T-helper 17 cell (primary cell): ENCODE results near the gene UVSSA. TPM values are rescaled to one million over a fixed set of nuclear protein-coding genes. Genes with fewer than 3 reads are reported as not detected.
"Not testable (repeated sequence)": the region's sequence is repeated elsewhere in the genome, so short reads cannot be mapped to it uniquely, and the experiment has no call there.

Experiments
- ATAC-seq: fragments of 150-1000 bp; cut with Tn5 transposase; 2 replicates; pipeline ENCODE4 v1.10.0; 2021; ENCODE audit warnings: mild to moderate bottlenecking, moderate library complexity
- DNase-seq, 3 donors: peaks; one replicate each; pipeline versions ENCODE4 v3.0.0 to v3.0.0-alpha.2; 2020 to 2021
- H3K9me3 ChIP-seq: one replicate; pipeline ENCODE4 v1.7.0; 2013; ENCODE audit warnings: low read length, mild to moderate bottlenecking; ENCODE audit not compliant: control insufficient read depth, poor library complexity, severe bottlenecking
- H3K27ac Mint-ChIP-seq: one replicate; pipeline ENCODE4 v1.8.0; 2022; ENCODE audit warnings: mild to moderate bottlenecking, moderate library complexity, mixed read lengths
- H3K27me3 Mint-ChIP-seq: one replicate; pipeline ENCODE4 v1.8.0; 2022; ENCODE audit warnings: mixed read lengths
- H3K36me3 Mint-ChIP-seq: one replicate; pipeline ENCODE4 v1.8.0; 2022; ENCODE audit warnings: low read depth, mixed read lengths
- H3K4me1 Mint-ChIP-seq: one replicate; pipeline ENCODE4 v1.8.0; 2022; ENCODE audit warnings: mild to moderate bottlenecking, mixed read lengths
- H3K4me3 Mint-ChIP-seq: one replicate; pipeline ENCODE4 v1.8.0; 2022; ENCODE audit warnings: mild to moderate bottlenecking, moderate library complexity, mixed read lengths
- total RNA-seq, 4 donors: library from RNA in 2 of 4; stranded (reverse) in 2 of 4; gene quantifications; one replicate each; pipeline ENCODE4 v1.2.3 and lab custom pipeline; 2022 to 2026

Gene UVSSA
- total RNA-seq, 2 donors from 2014 or later, result 36.0 to 37.1 TPM

- no peaks in the 10 kb centered on the region for H3K9me3 ChIP-seq
- H3K27me3 Mint-ChIP-seq, result no peaks in the 10 kb centered on the region
- ATAC-seq, result no peak
- H3K4me3 Mint-ChIP-seq, result no peak overlapping the region
- DNase-seq, result no peak
- peaks cover 2% of the 10 kb centered on the region for H3K36me3 Mint-ChIP-seq
- no peaks in the 10 kb centered on the region for H3K4me1 Mint-ChIP-seq
- H3K27ac Mint-ChIP-seq, result no peak overlapping the region
Observed at GRCh38 chr4:1379801-1380331, 32.9 kb downstream of the UVSSA start.

GRCh38 chr4:1380368-1381151 lies 33.6 kb downstream of the UVSSA start:
- Mint-ChIP-seq H3K4me1 (no peaks in the 10 kb centered on the region), H3K4me3 (no peak overlapping the region), H3K36me3 (peaks cover 2% of the 10 kb centered on the region), H3K27me3 (no peaks in the 10 kb centered on the region), H3K27ac (no peak overlapping the region)
- ATAC-seq, result no peak
- H3K9me3 ChIP-seq, result no peaks in the 10 kb centered on the region
- DNase-seq, result peak in 1 of 3 donors; percentile 10

DNA sequence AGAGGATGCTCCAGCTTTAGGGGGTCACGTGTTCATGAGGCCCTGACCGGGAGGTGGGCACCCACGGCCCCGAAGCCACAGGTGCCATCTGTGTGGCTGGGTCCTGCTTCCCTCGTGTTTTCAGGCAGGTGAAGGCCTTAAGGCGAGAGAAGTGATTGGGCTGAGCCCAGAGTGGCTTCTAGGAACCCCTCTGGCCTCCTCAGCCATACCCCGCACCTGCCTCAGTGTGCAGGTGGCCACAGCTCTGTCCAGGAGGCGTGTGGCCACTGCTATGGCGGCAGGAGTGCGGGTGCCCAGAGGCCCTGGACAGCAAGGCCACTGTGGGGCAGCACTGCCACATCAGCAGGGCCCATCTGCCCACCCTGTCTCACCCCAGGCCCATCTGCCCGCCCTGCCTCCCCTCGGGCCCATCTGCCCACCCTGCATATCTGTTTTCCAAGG lies 34.2 kb downstream of the UVSSA start:
- Mint-ChIP-seq H3K4me1 (no peaks in the 10 kb centered on the region), H3K27me3 (no peaks in the 10 kb centered on the region), H3K4me3 (no peak overlapping the region), H3K36me3 (peaks cover 2% of the 10 kb centered on the region), H3K27ac (no peak overlapping the region)
- no peak for DNase-seq
- no peaks in the 10 kb centered on the region for H3K9me3 ChIP-seq
- ATAC-seq, result no peak

DNA sequence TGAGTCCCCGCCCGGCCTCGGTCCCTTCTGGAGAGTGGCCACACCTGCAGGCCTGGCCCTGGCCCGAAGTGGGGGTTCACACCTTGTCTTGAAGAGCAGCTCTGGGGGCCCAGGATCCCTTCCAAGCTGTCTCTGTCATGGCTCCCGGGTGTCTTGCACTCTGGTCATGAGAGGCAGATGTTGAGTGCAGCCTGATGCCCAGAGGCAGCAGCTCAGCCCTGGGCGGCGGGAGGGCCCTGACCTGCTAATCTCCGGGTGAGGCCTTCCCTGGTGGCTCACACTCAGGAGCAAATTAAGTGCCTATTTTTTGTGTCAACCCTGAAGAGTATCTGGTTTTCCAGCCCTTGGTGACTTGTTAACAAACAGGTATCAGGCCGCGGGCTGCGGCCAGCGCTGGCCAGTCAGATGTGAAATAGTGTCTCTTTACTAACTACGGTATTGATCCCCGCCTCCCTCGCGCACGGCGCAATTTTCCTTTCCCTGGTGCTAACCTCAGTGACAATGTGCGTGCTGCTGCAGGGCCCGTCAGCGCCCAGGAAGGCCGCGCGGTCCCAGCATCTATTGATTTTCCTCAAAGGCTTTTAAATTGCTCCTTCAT lies 35.0 kb downstream of the UVSSA start:
- Mint-ChIP-seq H3K27ac (no peak overlapping the region), H3K4me3 (no peak overlapping the region), H3K36me3 (peaks cover 2% of the 10 kb centered on the region), H3K27me3 (no peaks in the 10 kb centered on the region), H3K4me1 (no peaks in the 10 kb centered on the region)
- no peaks in the 10 kb centered on the region for H3K9me3 ChIP-seq
- DNase-seq, result no peak
- ATAC-seq, result no peak

DNA sequence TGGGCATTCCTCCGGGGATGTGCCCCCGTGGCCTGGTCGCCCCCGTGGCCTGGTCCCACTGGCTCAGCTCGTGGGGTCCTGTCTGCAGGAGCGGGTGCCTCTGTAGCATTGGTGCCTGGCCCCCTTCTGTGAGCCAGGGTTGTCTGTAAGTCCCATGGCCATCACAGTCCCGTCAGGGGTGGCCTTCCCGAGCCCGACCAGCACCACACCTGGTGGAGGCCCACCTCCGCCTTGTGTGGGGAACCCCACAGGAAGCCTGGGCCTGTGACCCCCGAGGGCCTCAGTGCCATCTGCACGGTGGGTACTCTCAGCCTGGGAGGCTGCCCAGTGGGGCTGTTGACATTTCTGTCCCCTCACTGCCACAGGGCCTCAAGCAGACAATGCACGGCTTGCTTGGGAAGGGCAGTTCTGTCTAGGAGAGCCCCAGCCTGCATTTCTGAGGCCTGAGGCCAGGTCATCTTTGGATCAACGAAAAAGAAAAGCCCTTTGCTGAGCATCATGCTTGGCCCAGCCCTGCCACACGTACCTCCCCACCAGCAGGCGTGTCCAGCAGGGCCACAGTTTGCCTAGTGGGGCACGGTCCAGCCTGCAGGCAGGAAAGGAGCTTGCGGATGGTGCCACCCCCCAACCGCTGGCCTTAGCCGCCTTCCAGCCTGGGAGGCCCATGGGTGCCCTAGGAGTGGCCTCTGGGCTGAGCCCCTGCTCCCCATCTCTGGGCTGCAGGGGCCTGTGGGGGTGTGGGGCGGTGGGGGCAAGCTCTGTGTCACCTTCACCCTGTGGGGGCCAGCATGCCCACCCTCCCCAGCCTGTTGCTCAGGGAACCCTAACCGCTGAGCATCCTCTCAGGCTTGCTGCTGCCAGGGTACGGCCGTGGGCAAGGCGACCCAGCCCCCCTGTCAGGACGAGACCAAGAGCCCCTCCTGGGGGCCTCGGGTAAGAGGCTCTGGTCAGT lies 36.0 kb downstream of the UVSSA start:
- no peaks in the 10 kb centered on the region for H3K27me3 Mint-ChIP-seq
- no peaks in the 10 kb centered on the region for H3K4me1 Mint-ChIP-seq
- no peak overlapping the region for H3K4me3 Mint-ChIP-seq
- H3K27ac Mint-ChIP-seq, result no peak overlapping the region
- ATAC-seq, result no peak
- peak in 1 of 3 donors; percentile 4 for DNase-seq
- no peaks in the 10 kb centered on the region for H3K9me3 ChIP-seq
- H3K36me3 Mint-ChIP-seq, result peaks cover 2% of the 10 kb centered on the region

DNA sequence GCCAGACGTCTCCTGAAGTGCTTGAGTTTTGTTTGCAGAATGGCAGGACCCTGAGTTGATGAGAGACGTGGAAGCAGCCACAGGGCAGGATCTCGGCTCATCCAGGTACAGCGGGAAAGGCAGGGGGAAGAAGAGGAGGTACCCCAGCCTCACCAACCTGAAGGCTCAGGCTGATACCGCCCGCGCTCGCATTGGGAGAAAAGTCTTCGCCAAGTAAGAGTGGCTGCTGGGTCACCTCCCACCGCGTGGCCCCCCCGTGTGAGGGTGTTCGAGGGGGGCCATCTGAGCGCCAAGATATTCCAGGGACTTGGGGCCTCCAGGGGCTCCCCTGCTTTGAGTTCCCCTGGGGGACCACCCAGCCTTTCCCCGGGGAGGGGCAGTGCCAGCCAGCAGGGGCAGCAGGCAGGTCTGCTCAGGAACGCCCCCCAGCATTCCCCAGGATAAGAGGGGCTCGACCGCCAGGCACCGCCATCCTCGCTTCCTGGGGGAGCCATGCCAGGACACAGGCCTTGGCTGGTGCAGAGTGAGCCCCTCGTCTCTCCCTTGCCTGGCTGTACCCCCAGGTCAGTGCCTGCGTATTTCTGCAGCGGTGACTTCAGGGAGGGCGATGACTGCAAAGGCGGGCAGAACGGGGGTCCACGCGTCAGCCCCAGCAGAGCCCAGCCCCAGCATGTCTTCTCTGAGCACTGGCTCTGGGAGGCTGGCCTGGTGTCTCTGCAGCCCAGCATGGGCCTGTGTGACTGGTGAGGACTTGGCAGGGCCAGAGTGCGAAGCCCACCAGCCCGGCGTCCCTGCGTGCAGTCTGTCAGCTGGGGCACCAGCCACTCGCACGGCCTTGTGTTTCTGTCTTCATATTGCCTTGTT lies 37.0 kb downstream of the UVSSA start:
- peak in 1 of 3 donors; percentile 10 for DNase-seq
- no peaks in the 10 kb centered on the region for H3K9me3 ChIP-seq
- no peak overlapping the region for H3K4me3 Mint-ChIP-seq
- H3K4me1 Mint-ChIP-seq, result no peaks in the 10 kb centered on the region
- peaks cover 2% of the 10 kb centered on the region for H3K36me3 Mint-ChIP-seq
- H3K27ac Mint-ChIP-seq, result no peak overlapping the region
- no peak for ATAC-seq
- no peaks in the 10 kb centered on the region for H3K27me3 Mint-ChIP-seq

GRCh38 chr4:1384675-1385372 lies 37.8 kb downstream of the UVSSA start:
- Mint-ChIP-seq H3K27ac (no peak overlapping the region), H3K36me3 (peaks cover 2% of the 10 kb centered on the region), H3K4me1 (no peaks in the 10 kb centered on the region), H3K4me3 (no peak overlapping the region), H3K27me3 (no peaks in the 10 kb centered on the region)
- H3K9me3 ChIP-seq, result no peaks in the 10 kb centered on the region
- ATAC-seq (no peak), DNase-seq (peak in 1 of 3 donors; percentile 8)

GRCh38 chr4:1385373-1386340 lies 38.6 kb downstream of the UVSSA start:
- H3K27ac Mint-ChIP-seq, result no peak overlapping the region
- no peak for ATAC-seq
- no peaks in the 10 kb centered on the region for H3K27me3 Mint-ChIP-seq
- H3K4me3 Mint-ChIP-seq, result no peak overlapping the region
- H3K4me1 Mint-ChIP-seq, result no peaks in the 10 kb centered on the region
- no peaks in the 10 kb centered on the region for H3K9me3 ChIP-seq
- peak in 1 of 3 donors; percentile 9 for DNase-seq
- peaks cover 2% of the 10 kb centered on the region for H3K36me3 Mint-ChIP-seq

- DNase-seq, H3K27ac Mint-ChIP-seq, ATAC-seq, H3K27me3 Mint-ChIP-seq, H3K9me3 ChIP-seq, H3K4me1 Mint-ChIP-seq, H3K36me3 Mint-ChIP-seq, H3K4me3 Mint-ChIP-seq: not testable (repeated sequence)
Observed at GRCh38 chr4:1393363-1393762, 46.4 kb downstream of the UVSSA start.

GRCh38 chr4:1393866-1394265 lies 46.9 kb downstream of the UVSSA start:
- H3K27ac Mint-ChIP-seq, result no peak overlapping the region
- DNase-seq, result no peak
- H3K4me1 Mint-ChIP-seq, result no peaks in the 10 kb centered on the region
- no peak overlapping the region for H3K4me3 Mint-ChIP-seq
- no peak for ATAC-seq
- H3K9me3 ChIP-seq, result no peaks in the 10 kb centered on the region
- H3K27me3 Mint-ChIP-seq, result no peaks in the 10 kb centered on the region
- peaks cover 2% of the 10 kb centered on the region for H3K36me3 Mint-ChIP-seq
